Testis (tissue), 2 donors: ENCODE results near the gene LRRC4C.

ENCODE experiments used
- POLR2A ChIP-seq: fragments of 450-650 bp; IDR thresholded peaks from one replicate; pipeline ENCODE4 v1.6.1; 2017; ENCODE audit warnings: antibody characterized with exemption, mild to moderate bottlenecking, moderate library complexity
- TF ChIP-seq, protein P1 (sequence below), 3 experiments: fragments of 450-650 bp in 2 of 3; fragments of 200-600 bp in 1 of 3; sonication (generic) in 1 of 3; IDR thresholded peaks; one replicate each; pipeline ENCODE4 v1.5.1; 2016 to 2019; ENCODE audit warnings: antibody characterized with exemption in 3 of 3, mild to moderate bottlenecking in 2 of 3, moderate library complexity in 1 of 3

- TF ChIP-seq, protein P1, sequence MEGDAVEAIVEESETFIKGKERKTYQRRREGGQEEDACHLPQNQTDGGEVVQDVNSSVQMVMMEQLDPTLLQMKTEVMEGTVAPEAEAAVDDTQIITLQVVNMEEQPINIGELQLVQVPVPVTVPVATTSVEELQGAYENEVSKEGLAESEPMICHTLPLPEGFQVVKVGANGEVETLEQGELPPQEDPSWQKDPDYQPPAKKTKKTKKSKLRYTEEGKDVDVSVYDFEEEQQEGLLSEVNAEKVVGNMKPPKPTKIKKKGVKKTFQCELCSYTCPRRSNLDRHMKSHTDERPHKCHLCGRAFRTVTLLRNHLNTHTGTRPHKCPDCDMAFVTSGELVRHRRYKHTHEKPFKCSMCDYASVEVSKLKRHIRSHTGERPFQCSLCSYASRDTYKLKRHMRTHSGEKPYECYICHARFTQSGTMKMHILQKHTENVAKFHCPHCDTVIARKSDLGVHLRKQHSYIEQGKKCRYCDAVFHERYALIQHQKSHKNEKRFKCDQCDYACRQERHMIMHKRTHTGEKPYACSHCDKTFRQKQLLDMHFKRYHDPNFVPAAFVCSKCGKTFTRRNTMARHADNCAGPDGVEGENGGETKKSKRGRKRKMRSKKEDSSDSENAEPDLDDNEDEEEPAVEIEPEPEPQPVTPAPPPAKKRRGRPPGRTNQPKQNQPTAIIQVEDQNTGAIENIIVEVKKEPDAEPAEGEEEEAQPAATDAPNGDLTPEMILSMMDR (IDR thresholded peaks at IDR 0.05) = no peak
- TF ChIP-seq POLR2A = no peak
Observed at GRCh38 chr11:41237382-41237781, 222.1 kb downstream of the LRRC4C start.
